Stomach (tissue), 4 donors: ENCODE data around the gene RSPH6A.

Experiments used
- CTCF ChIP-seq, 7 experiments: fragments of 450-650 bp in 4 of 7; fragments of 200-600 bp in 3 of 7; sonication (generic) in 3 of 7; IDR thresholded peaks; one replicate each; pipeline ENCODE4 v1.5.1; 2016 to 2019; ENCODE audit warnings: antibody characterized with exemption in 7 of 7, control low read depth in 2 of 7, mild to moderate bottlenecking in 1 of 7
- EP300 ChIP-seq: sonication (generic); formaldehyde crosslinking; IDR thresholded peaks from one replicate; pipeline ENCODE4 v1.6.1; 2017; ENCODE audit warnings: antibody characterized with exemption
- POLR2A ChIP-seq, 4 donors: fragments of 450-650 bp; IDR thresholded peaks; one replicate each; pipeline ENCODE4 v1.6.1; 2016; ENCODE audit warnings: antibody characterized with exemption in 4 of 4, control low read depth in 2 of 4, mild to moderate bottlenecking in 1 of 4, moderate library complexity in 1 of 4
- POLR2AphosphoS5 ChIP-seq, 3 donors: sonication (generic); formaldehyde crosslinking; IDR thresholded peaks; one replicate each; pipeline ENCODE4 v1.6.1; 2016; ENCODE audit warnings: antibody characterized with exemption in 3 of 3

- no peak for TF ChIP-seq CTCF (IDR thresholded peaks at IDR 0.05)
- no peak for TF ChIP-seq POLR2AphosphoS5 (IDR thresholded peaks at IDR 0.05)
- TF ChIP-seq EP300 = no peak
- TF ChIP-seq POLR2A (IDR thresholded peaks at IDR 0.05) = no peak
Measured at GRCh38 chr19:45768655-45768983, 46.5 kb downstream of the RSPH6A start.
